HG02943 (cell line): ENCODE data around the gene SLC39A6.
"Not testable (repeated sequence)": the region's sequence is repeated elsewhere in the genome, so short reads cannot be mapped to it uniquely, and the experiment has no call there.

ENCODE experiments used
- ATAC-seq: cut with Tn5 transposase; IDR thresholded peaks from one replicate; pipeline ENCODE4 v1.9.1; 2021; ENCODE audit warnings: mild to moderate bottlenecking, low read depth, moderate library complexity; ENCODE audit not compliant: unreplicated experiment

The SLC39A6 gene

GRCh38 chr18:36101943-36102342, 27.2 kb downstream of the SLC39A6 start:
- ATAC-seq = no peak

- no peak for ATAC-seq
Observed at GRCh38 chr18:36099311-36099710, 29.8 kb downstream of the SLC39A6 start.

- ATAC-seq = no peak
Observed at GRCh38 chr18:36096955-36097354, 32.2 kb downstream of the SLC39A6 start.

- ATAC-seq = no peak
Observed at GRCh38 chr18:36095936-36096519, 33.1 kb downstream of the SLC39A6 start.

- ATAC-seq = no peak
Observed at GRCh38 chr18:36094431-36094830, 34.7 kb downstream of the SLC39A6 start.

GRCh38 chr18:36092116-36092515, 37.0 kb downstream of the SLC39A6 start:
- ATAC-seq = not testable (repeated sequence)

- no peak for ATAC-seq
Observed at GRCh38 chr18:36089001-36089400, 40.1 kb downstream of the SLC39A6 start.

GRCh38 chr18:36088256-36088655, 40.9 kb downstream of the SLC39A6 start:
- ATAC-seq = no peak

- no peak for ATAC-seq
Observed at GRCh38 chr18:36086186-36086585, 43.0 kb downstream of the SLC39A6 start.

GRCh38 chr18:36085195-36085594, 43.9 kb downstream of the SLC39A6 start:
- ATAC-seq = no peak

GRCh38 chr18:36083729-36084128, 45.4 kb downstream of the SLC39A6 start:
- ATAC-seq = no peak

- not testable (repeated sequence) for ATAC-seq
Observed at GRCh38 chr18:36081118-36081517, 48.0 kb downstream of the SLC39A6 start.

- ATAC-seq = no peak
Observed at GRCh38 chr18:36078751-36079529, 50.2 kb downstream of the SLC39A6 start.

GRCh38 chr18:36077764-36078163, 51.4 kb downstream of the SLC39A6 start:
- ATAC-seq = not testable (repeated sequence)

- no peak for ATAC-seq
Observed at GRCh38 chr18:36075862-36076587, 53.1 kb downstream of the SLC39A6 start.

- no peak for ATAC-seq
Observed at GRCh38 chr18:36074435-36074834, 54.7 kb downstream of the SLC39A6 start.

- no peak for ATAC-seq
Observed at GRCh38 chr18:36073676-36074075, 55.5 kb downstream of the SLC39A6 start.

GRCh38 chr18:36072406-36072805, 56.7 kb downstream of the SLC39A6 start:
- ATAC-seq = not testable (repeated sequence)

- peak; percentile 95 for ATAC-seq
Observed at GRCh38 chr18:36067055-36067957, 61.8 kb downstream of the SLC39A6 start, which contains the start of gene RPRD1A. RPRD1A (minus strand) TSS chr18:36067559; CDS start chr18:36067404, 155 bp downstream.

GRCh38 chr18:36066686-36067054, 62.5 kb downstream of the SLC39A6 start:
- peak; percentile 1 for ATAC-seq
